Fibroblast of peridontal ligament (primary cell): ENCODE measurements around the gene ASTL.
"Not testable (repeated sequence)": the region's sequence is repeated elsewhere in the genome, so short reads cannot be mapped to it uniquely, and the experiment has no call there.

Source experiments
- DNase-seq: peaks from one replicate; pipeline ENCODE4 v3.0.0-alpha.2; 2010; ENCODE audit errors: extremely low read depth

Gene ASTL

GRCh38 chr2:96146153-96146880 is 8.0 kb upstream of the ASTL start:
- DNase-seq = no peak

- no peak for DNase-seq
Observed at GRCh38 chr2:96145848-96146152, 7.5 kb upstream of the ASTL start.

- peak; percentile 27 for DNase-seq
Observed at GRCh38 chr2:96145036-96145847, 6.9 kb upstream of the ASTL start, which contains the start of gene DUSP2. Gene DUSP2 (minus strand): TSS chr2:96145440. CDS start chr2:96145354, 86 bp downstream.

GRCh38 chr2:96144481-96145035 is 6.3 kb upstream of the ASTL start:
- DNase-seq = no peak

GRCh38 chr2:96143848-96144480 is 5.7 kb upstream of the ASTL start:
- DNase-seq = no peak

GRCh38 chr2:96143231-96143847 is 5.0 kb upstream of the ASTL start:
- no peak for DNase-seq

- DNase-seq = no peak
Observed at GRCh38 chr2:96142217-96143113, 4.2 kb upstream of the ASTL start.

- DNase-seq = not testable (repeated sequence)
Observed at GRCh38 chr2:96141624-96141967, 3.3 kb upstream of the ASTL start.

GRCh38 chr2:96140941-96141623 is 2.8 kb upstream of the ASTL start:
- DNase-seq = no peak

- DNase-seq = no peak
Observed at GRCh38 chr2:96139181-96139758, 968 bp upstream of the ASTL start.

- DNase-seq = no peak
Observed at GRCh38 chr2:96137321-96138178, 752 bp downstream of the ASTL start.

GRCh38 chr2:96136129-96136720 is 2.1 kb downstream of the ASTL start:
- DNase-seq = no peak

GRCh38 chr2:96135621-96136020 is 2.7 kb downstream of the ASTL start:
- DNase-seq = no peak

- DNase-seq = no peak
Observed at GRCh38 chr2:96135171-96135570, 3.1 kb downstream of the ASTL start.

GRCh38 chr2:96134421-96134820 is 3.9 kb downstream of the ASTL start:
- no peak for DNase-seq

GRCh38 chr2:96131813-96132745 is 6.2 kb downstream of the ASTL start:
- no peak for DNase-seq

GRCh38 chr2:96131152-96131812 is 7.0 kb downstream of the ASTL start:
- no peak for DNase-seq
